HG02885 (cell line): ENCODE measurements around the gene SAAL1.
"Not testable (repeated sequence)": the region's sequence is repeated elsewhere in the genome, so short reads cannot be mapped to it uniquely, and the experiment has no call there.

ENCODE experiments used
- ATAC-seq: cut with Tn5 transposase; IDR thresholded peaks from one replicate; pipeline ENCODE4 v1.9.1; 2021; ENCODE audit warnings: mild to moderate bottlenecking; ENCODE audit not compliant: unreplicated experiment, poor library complexity

Gene SAAL1

DNA sequence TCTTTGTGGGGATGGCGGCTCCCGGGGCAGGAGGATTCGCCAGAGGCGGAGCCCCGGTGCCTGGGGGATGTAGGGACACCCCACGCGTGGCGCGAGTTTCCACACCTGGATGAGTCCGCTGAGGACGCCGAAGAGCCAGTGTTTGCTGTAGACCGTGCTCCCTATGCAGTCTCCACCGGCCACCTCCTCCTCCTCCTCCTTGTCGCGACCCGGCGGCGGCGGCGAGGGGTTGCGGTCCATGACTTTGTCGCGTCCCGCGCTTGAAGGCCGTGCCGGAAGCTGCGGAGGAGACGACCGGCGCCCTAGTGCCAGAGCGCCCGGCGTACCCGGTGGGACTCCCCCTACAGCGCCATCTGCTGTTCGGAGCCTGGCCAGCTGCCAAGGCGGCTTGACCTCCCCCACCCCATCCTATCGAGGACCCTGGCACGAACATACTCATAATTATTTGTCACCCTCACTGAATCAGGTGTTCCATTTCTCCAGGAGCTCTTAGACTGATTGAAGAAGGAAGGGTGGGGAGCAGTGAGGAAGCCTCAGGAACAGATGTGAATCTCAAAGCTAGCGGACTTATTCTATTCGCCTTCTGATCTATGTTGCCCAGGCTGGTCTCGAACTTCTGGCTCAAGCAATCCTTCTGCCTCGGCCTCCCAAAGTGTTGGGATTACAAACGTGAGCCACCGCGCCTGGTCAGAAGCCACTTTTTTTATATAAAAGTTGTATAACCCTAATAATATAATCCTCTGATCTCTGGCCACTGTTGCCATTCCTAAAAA lies at the start of gene SAAL1:
TSS of gene SAAL1 (minus strand) at position 281 of the 773 bp plus-strand sequence. CDS start at position 240, 41 bp downstream.
- peak; percentile 99 for ATAC-seq

GRCh38 chr11:18151581-18151980 lies 45.7 kb upstream of the SAAL1 start:
- no peak for ATAC-seq

DNA sequence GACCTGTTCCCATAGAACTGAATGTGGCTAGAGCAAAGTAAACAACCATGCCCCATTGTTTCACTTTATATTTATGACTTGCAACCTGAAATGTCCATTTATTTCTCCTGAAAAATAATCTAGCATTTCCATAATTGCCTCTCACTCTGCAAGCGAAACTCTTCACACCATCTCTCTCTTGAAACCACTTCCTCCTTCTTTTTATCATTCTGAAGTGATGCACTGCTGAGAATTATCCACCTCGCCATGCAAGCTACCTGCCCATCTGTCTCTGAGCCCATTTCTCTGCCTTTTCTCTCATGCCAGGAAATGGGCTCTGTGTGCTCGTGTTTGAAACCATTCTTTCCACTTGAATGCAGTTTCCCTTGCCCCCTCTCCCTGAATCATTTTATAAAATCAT lies 40.0 kb upstream of the SAAL1 start:
- no peak for ATAC-seq

GRCh38 chr11:18145025-18145424 lies 39.1 kb upstream of the SAAL1 start:
- ATAC-seq: no peak

- ATAC-seq: no peak
Observed at GRCh38 chr11:18144243-18144642, 38.4 kb upstream of the SAAL1 start.

DNA sequence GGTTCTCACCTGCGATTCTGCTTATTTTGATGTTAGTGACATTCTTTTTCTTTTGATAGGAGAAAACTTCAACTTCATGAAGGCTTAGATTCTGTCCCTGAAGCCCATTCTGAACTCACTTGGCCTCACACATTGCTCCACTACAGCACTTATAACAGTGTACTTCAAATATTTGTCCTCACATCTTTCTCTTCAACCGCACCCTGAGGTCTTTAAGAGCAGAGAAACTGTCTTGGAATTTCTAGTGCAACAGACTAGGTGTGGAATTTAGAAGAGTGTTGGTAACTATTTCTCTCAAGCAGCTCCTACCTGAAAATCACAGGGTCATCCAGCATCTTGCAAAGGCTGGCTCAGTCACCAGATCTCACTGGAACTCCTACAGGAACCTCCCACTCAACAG lies 34.3 kb upstream of the SAAL1 start:
- no peak for ATAC-seq

GRCh38 chr11:18137186-18137800 lies 31.4 kb upstream of the SAAL1 start:
- ATAC-seq: no peak

- no peak for ATAC-seq
Observed at GRCh38 chr11:18135308-18135707, 29.4 kb upstream of the SAAL1 start.

DNA sequence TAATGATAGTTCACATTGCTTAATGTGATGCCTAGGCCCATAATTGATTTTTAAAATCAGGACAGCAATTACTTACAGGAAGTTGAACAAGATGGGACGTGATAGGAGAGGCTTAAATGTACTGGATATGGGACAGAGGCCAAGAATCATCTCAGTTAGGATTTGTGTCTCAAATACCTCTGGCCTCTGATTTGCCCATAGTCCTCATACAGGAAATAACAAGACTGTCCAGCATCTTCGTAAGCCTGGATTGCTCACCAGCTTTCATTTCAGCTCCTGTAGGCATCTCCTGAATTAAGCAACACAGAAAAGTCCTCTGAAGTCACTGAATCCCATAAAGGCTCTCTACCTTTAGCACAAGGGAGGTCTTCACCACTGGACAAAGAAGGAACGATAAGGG lies 26.5 kb upstream of the SAAL1 start, which contains the start of gene MRGPRX3:
TSS of gene MRGPRX3 (plus strand) at position 231 of the 400 bp plus-strand sequence. CDS start 4,632 bp downstream, outside the sequence.
- no peak for ATAC-seq

DNA sequence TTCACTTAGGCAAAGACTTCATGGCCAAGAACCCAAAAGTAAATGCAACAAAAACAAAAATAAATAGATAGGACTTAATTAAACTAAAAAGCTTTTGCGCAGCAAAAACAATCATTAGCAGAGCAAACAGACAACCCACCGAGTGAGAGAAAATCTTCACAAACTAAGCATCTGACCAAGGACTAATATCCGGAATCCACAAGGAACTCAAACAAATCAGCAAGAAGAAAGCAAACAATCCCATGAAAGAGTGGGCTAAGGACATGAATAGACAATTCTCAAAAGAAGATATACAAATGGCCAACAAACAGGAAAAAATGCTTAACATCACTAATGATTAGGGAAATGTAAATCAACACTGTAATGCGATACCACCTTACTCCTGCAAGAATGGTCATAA lies 25.2 kb upstream of the SAAL1 start:
- not testable (repeated sequence) for ATAC-seq

DNA sequence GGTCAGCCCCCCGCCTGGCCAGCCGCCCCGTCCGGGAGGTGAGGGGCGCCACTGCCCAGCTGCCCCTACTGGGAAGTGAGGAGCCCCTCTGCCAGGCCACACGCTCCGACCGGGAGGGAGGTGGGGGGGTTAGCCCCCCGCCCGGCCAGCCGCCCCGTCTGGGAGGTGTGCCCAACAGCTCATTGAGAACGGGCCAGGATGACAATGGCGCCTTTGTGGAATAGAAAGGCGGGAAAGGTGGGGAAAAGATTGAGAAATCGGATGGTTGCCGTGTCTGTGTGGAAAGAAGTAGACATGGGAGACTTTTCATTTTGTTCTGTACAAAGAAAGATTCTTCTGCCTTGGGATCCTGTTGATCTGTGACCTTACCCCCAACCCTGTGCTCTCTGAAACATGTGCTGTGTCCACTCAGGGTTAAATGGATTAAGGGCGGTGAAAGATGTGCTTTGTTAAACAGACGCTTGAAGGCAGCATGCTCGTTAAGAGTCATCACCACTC lies 15.5 kb upstream of the SAAL1 start:
- not testable (repeated sequence) for ATAC-seq

DNA sequence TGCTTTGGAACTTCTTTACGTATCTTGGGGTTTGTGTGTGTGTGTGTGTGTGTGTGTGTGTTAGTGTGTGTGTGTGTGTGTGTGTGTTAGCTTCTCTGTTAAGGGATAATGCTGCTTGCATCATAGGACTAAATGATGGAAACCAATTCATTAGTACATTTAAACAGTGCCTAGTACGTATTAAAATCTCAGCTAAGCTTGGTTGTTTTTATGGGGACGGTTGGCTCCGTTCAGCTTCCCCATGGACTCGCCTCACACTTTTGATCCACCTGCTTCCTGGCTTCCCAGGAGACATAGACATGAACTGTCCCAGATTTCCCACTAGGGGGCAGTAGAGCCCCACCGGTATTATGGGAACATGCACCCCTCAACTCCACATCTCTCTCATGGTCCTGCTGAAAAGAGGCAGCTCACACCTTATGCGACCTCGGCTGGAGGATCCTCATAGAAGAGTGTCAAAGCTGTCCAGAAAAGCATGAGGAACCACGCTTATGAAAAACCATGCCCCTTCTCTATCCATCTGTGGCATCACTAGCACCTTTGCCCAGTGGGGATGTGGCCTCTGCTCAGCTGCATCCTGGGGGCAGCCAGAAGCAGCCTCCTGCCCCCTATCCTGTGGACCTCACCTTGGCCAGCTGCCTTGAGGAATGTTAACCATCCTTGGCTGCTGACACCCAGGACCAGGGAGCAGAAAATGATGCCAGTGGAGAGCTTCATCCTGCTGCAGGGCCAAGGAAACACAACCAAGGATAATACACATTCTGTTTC lies 9.7 kb upstream of the SAAL1 start:
- peak; percentile 91 for ATAC-seq

DNA sequence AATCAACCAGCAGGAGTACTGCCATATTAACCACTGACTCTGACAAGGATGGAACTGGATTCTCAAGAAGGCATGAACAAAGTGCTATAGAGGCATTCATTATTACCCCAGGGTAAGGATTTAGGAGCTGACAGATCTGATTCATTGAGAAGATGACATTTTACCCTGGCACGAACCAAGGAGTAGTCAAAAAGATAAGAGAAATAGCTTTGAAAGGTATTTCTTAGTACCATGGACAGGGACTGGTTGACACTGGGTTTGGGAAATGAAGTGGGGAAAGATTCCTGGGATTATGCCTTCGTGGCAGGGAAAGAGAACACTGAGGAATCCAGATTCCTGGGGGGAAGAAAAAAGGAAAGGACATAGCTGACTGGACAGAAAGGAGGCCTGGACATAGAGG lies 5.1 kb upstream of the SAAL1 start:
- no peak for ATAC-seq

DNA sequence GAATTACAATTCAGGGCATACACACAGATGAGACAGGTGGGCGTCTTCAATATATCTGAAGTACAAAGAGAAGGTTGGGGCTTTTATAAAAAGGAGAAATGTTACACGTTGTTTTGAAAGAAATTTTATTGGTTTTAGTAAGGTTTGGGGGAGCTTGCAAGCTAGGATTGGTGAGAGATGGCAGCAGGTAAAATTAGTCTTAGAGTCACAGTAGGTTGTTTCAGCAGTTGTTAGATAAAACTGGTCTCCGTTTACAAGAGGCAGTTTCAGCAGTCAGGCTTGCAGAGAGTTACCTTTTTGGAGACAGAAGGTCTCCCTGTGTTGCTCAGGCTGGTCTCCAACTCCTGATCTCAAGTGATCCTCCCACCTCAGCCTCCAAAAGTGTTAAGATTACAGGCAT lies 2.4 kb upstream of the SAAL1 start:
- no peak for ATAC-seq

- no peak for ATAC-seq
Observed at GRCh38 chr11:18106688-18107087, 806 bp upstream of the SAAL1 start.

GRCh38 chr11:18105086-18105801 lies 638 bp downstream of the SAAL1 start:
- no peak for ATAC-seq

GRCh38 chr11:18100926-18101656 lies 4.8 kb downstream of the SAAL1 start:
- no peak for ATAC-seq

GRCh38 chr11:18093959-18094358 lies 11.9 kb downstream of the SAAL1 start:
- ATAC-seq: no peak

DNA sequence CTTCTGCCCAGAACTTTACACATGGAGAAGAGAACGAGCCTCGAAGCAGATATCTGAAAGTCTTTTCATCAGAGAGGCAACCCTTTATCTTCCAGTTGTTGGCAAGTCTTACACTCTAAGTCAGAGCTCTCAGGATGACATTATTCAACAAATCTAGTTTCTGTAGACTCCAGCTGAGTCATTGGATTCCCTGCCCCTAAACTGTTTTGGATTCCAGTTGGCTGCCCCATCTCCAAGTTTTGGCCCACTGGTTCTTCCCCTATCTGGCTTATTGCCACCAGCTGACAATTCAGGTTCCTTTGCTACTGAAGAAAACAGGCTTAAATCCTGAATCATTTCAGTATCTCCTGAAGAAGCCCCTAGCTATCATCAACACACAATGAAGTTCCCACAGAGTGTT lies 14.2 kb downstream of the SAAL1 start:
- no peak for ATAC-seq

DNA sequence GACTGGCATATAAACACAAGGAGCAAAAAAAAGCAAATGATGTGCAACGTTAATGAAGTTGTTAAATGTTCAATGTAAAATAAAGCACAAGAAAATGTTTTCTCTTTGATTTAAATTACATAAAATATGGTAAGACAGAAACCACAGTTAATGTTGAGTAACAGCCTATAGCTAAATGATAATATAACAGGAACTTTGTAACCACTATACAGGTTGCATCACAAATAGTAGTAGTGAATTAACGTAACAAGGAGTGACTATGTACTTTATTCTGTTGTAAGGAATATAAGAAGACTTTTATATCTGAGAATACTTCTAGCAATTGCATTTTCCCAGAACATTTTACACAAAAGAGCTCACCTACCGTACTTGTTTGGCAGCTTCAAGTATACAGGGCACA lies 16.9 kb downstream of the SAAL1 start:
- no peak for ATAC-seq
